Esophagus squamous epithelium (tissue), 5 donors: ENCODE measurements around the gene LPAR6. TPM values are rescaled to one million over a fixed set of nuclear protein-coding genes. Genes with fewer than 3 reads are reported as not detected.

Source experiments
- DNase-seq: peaks from one replicate; lab custom pipeline; 2025; lab: John Stamatoyannopoulos, UW
- H3K27ac ChIP-seq, 4 donors: fragments of 200-600 bp; sonication (generic); one replicate each; pipeline ENCODE4 v1.5.1; 2016 to 2019; ENCODE audit warnings: mild to moderate bottlenecking in 1 of 4
- H3K27me3 ChIP-seq, 4 donors: fragments of 200-600 bp; sonication (generic); 1 replicate in 3 of 4; 2 replicates in 1 of 4; pipeline versions ENCODE4 v1.5.1 to v1.6.0; 2017 to 2021; ENCODE audit warnings: antibody characterized with exemption in 1 of 4
- H3K36me3 ChIP-seq, 3 donors: fragments of 200-600 bp; sonication (generic); one replicate each; pipeline ENCODE4 v1.5.1; 2016 to 2019
- H3K4me1 ChIP-seq, 3 donors: fragments of 200-600 bp; sonication (generic); one replicate each; pipeline ENCODE4 v1.5.1; 2017 to 2019
- H3K4me3 ChIP-seq, 4 donors: fragments of 200-600 bp; sonication (generic); 1 replicate in 3 of 4; 2 replicates in 1 of 4; pipeline ENCODE4 v1.5.1; 2016 to 2019; ENCODE audit warnings: mild to moderate bottlenecking in 2 of 4, moderate library complexity in 1 of 4
- H3K9me3 ChIP-seq, 3 donors: fragments of 200-600 bp; sonication (generic); one replicate each; pipeline ENCODE4 v1.5.1; 2016 to 2019
- POLR2A ChIP-seq, 4 donors: fragments of 450-650 bp; IDR thresholded peaks; one replicate each; pipeline ENCODE4 v1.6.1; 2017; ENCODE audit warnings: antibody characterized with exemption in 4 of 4, mild to moderate bottlenecking in 4 of 4, moderate library complexity in 3 of 4
- WGBS, 2 donors: methylation state at CpG; one replicate each; pipeline ENCODE4 v1.1.5; 2018; 5-methylcytosine and 5-hydroxymethylcytosine counted together
- intact Hi-C: fragments of 100-400 bp; cut with DNase I; formaldehyde crosslinking; loops from one replicate; pipeline ENCODE4 v1.15.0; 2022
- total RNA-seq, 4 donors: library from RNA; depleted of rRNA; stranded (reverse); fragments of >200 nt; gene quantifications; one replicate each; pipeline ENCODE4 v1.1.0, GENCODE V29; 2016
- TF ChIP-seq, protein P1 (sequence below), 6 experiments: fragments of 450-650 bp in 4 of 6; fragments of 200-600 bp in 2 of 6; sonication (generic) in 2 of 6; IDR thresholded peaks; one replicate each; pipeline ENCODE4 v1.5.1; 2016 to 2019; ENCODE audit warnings: antibody characterized with exemption in 6 of 6, mild to moderate bottlenecking in 4 of 6, moderate library complexity in 4 of 6
- donor health status: DM: yes; HTN: yes; CAD: no.

The LPAR6 gene
- total RNA-seq, 4 donors from 2014 or later = 50.6 to 102 (median 82.2) TPM

DNA sequence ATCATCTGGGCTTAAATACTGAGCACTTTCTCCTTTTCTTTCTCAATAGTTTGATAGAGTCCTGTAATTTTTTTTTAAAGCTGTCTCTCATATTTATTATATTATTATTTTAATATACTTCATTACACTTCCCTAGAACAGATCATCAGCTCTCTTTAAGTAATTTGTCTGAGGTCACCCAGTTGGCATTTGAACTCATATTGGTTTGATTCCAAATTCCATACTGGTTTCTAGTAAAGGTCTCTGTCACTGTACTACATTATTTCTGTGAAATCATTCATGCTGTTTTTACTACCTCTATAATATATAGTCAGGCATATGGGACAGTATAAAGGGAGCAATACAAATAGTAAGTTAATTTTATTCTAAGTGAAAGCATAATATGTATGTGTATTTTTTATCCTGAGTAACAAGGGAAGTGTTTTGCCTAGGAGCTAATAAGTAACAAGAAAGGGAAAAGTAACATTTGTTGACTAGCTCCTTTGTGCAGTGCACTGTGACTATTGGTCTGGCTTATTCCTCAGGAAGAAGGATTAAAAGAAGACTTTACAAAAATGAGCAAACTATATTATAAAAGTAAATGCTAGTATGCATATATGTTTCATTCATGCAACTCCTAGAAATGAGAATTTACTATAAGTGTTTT lies 14.3 kb downstream of the LPAR6 start:
- H3K9me3 ChIP-seq = no peaks in the 10 kb centered on the region
- TF ChIP-seq POLR2A (IDR thresholded peaks at IDR 0.05) = no peak
- TF ChIP-seq, protein P1, sequence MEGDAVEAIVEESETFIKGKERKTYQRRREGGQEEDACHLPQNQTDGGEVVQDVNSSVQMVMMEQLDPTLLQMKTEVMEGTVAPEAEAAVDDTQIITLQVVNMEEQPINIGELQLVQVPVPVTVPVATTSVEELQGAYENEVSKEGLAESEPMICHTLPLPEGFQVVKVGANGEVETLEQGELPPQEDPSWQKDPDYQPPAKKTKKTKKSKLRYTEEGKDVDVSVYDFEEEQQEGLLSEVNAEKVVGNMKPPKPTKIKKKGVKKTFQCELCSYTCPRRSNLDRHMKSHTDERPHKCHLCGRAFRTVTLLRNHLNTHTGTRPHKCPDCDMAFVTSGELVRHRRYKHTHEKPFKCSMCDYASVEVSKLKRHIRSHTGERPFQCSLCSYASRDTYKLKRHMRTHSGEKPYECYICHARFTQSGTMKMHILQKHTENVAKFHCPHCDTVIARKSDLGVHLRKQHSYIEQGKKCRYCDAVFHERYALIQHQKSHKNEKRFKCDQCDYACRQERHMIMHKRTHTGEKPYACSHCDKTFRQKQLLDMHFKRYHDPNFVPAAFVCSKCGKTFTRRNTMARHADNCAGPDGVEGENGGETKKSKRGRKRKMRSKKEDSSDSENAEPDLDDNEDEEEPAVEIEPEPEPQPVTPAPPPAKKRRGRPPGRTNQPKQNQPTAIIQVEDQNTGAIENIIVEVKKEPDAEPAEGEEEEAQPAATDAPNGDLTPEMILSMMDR (IDR thresholded peaks at IDR 0.05) = no peak
- intact Hi-C loops = no loop called here
- H3K27ac ChIP-seq = peak overlapping the region; percentile 2 to 95 (median 47)
- peaks cover 4 to 59% (median 39%) of the 10 kb centered on the region in 3 donors for H3K4me1 ChIP-seq
- peaks cover 0 to 17% (median 0%) of the 10 kb centered on the region in 3 donors for H3K36me3 ChIP-seq
- DNase-seq = no peak
- no peak overlapping the region for H3K4me3 ChIP-seq
- H3K27me3 ChIP-seq = no peaks in the 10 kb centered on the region

DNA sequence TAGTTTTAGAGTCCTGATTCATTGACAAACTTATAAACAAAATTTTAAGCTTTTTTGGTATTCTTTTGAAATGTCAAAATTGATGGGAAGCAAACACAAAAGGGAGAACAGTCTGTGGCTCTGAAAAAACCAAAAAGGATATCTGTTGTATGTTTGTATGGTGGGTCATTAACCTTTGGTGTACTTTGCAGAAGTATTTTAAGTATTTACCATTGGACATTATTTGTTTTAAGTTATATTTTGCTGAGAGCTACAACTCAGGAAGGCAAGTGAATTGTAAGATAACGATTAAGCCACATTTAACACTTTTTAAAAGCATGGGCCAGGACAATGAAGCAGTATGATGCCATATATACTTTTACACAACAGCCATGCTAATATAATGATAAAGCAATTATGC lies 15.2 kb downstream of the LPAR6 start:
- H3K27ac ChIP-seq = peak overlapping the region in 2 of 4 donors; percentile 88 to 95
- TF ChIP-seq, protein P1 (IDR thresholded peaks at IDR 0.05) = no peak
- no peak for TF ChIP-seq POLR2A (IDR thresholded peaks at IDR 0.05)
- DNase-seq = no peak
- 55 to 62% methylated on average over 1 of the region's 1 CpG for WGBS, 2 donors
- H3K27me3 ChIP-seq = no peaks in the 10 kb centered on the region
- no peaks in the 10 kb centered on the region for H3K9me3 ChIP-seq
- peaks cover 0 to 51% (median 35%) of the 10 kb centered on the region in 3 donors for H3K4me1 ChIP-seq
- H3K36me3 ChIP-seq = peaks cover 0 to 26% (median 0%) of the 10 kb centered on the region in 3 donors
- intact Hi-C loops = no loop called here
- no peak overlapping the region for H3K4me3 ChIP-seq

DNA sequence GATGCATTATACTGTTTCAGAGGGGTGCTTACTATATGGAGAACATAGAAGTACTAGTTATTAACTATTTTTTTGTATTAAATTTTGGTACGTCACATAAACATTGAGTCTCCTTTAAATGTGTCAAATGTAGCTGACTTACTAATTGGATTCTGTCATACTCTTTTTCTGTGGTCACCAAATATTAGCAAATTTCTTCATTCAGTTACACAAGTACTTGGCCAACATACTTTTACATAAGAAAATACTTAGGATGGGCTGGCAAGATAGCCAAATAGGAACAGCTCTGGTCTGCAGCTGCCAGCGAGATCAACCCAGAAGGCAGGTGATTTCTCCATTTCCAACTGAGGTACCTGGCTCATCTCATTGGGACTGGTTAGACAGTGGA lies 19.2 kb downstream of the LPAR6 start:
- Histone ChIP-seq H3K9me3 (peaks cover 0 to 8% (median 0%) of the 10 kb centered on the region in 3 donors), H3K27me3 (no peaks in the 10 kb centered on the region), H3K27ac (no peak overlapping the region), H3K4me1 (peaks cover 0 to 11% (median 10%) of the 10 kb centered on the region in 3 donors), H3K4me3 (no peak overlapping the region), H3K36me3 (peaks cover 0 to 41% (median 4%) of the 10 kb centered on the region in 3 donors)
- TF ChIP-seq, protein P1 (IDR thresholded peaks at IDR 0.05) = no peak
- no peak for TF ChIP-seq POLR2A (IDR thresholded peaks at IDR 0.05)
- WGBS, 2 donors = 67 to 87% methylated on average over 2 of the region's 2 CpGs
- intact Hi-C loops = no loop called here
- DNase-seq = no peak

DNA sequence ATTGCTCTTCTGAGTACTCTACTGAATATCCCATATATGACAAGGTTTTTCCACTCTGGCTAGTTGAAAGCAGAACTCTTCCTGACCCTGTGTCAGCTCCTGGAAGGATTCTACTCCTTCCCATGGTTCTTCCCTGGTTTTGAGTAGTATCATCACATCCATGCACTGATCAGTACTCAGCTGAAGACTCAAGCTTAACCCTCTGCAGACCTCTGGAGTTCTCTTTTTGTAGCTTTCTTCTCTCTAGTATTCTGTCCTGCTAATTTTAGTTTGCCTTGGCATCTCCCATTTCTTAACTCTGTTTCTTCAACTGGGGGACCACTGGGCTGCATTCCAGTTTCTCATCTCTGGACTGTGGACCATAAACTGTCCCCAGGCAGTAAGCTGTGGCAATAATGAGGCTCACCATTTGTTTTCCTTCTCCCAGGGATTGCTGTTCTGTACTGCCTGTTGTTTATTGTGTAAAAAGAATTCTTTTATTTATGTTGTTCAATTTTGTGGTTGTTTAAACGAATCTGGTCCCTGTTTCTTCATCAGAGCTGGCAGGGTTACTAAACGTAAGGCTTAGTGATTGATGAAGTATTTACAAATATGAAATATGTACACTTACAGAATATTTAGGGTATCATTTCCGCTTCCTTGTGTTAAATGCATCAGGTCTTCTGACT lies 19.7 kb downstream of the LPAR6 start:
- no peak for TF ChIP-seq POLR2A (IDR thresholded peaks at IDR 0.05)
- TF ChIP-seq, protein P1 (IDR thresholded peaks at IDR 0.05) = no peak
- H3K4me1 ChIP-seq = peaks cover 0 to 5% (median 5%) of the 10 kb centered on the region in 3 donors
- intact Hi-C loops = no loop called here
- H3K27ac ChIP-seq = no peak overlapping the region
- H3K4me3 ChIP-seq = no peak overlapping the region
- H3K27me3 ChIP-seq = no peaks in the 10 kb centered on the region
- 79 to 83% methylated on average over 3 of the region's 3 CpGs for WGBS, 2 donors
- peaks cover 0 to 41% (median 4%) of the 10 kb centered on the region in 3 donors for H3K36me3 ChIP-seq
- H3K9me3 ChIP-seq = peaks cover 0 to 8% (median 0%) of the 10 kb centered on the region in 3 donors
- DNase-seq = no peak

DNA sequence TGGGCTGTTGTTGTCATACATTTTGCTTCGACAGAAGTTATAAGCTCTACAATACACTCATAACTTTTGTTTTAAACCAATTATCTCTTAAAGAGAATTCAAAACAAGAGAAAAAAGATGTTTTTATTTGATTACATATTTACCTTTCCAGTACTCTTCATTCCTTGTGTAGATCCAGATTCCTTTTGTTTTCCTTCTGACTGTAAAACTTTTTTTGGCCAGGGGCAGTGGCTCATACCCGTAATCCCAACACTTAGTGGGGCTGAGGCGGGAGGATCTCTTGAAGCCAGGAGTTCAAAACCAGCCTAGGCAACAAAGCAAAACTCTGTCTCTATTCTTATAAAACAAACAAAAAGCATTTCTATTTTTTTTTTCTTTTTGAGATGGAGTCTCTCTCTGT lies 21.7 kb downstream of the LPAR6 start:
- intact Hi-C loops = no loop called here
- 100% methylated on average over 3 of the region's 3 CpGs for WGBS, 2 donors
- Histone ChIP-seq H3K36me3 (peaks cover 0 to 46% (median 4%) of the 10 kb centered on the region in 3 donors), H3K4me3 (no peak overlapping the region), H3K27me3 (no peaks in the 10 kb centered on the region), H3K9me3 (peaks cover 0 to 8% (median 0%) of the 10 kb centered on the region in 3 donors), H3K4me1 (no peaks in the 10 kb centered on the region), H3K27ac (no peak overlapping the region)
- TF ChIP-seq, protein P1 (IDR thresholded peaks at IDR 0.05) = no peak
- no peak for TF ChIP-seq POLR2A (IDR thresholded peaks at IDR 0.05)
- no peak for DNase-seq
